Activated T-helper 1 cell treated with anti-CD3 and anti-CD28 coated beads, Interleukin-2, amount 50 U/mL, for 16 hours (primary cell): ENCODE data around the gene PDIA5.

Source experiments
- DNase-seq, 2 donors: peaks; one replicate each; pipeline ENCODE4 v3.0.0-alpha.2; 2020; ENCODE audit warnings: low read depth in 1 of 2, low spot score in 1 of 2

The PDIA5 gene

GRCh38 chr3:123070510-123070909, 3.7 kb downstream of the PDIA5 start:
- no peak for DNase-seq

GRCh38 chr3:123071146-123071545, 4.3 kb downstream of the PDIA5 start:
- no peak for DNase-seq

- DNase-seq: no peak
Measured at GRCh38 chr3:123071581-123071980, 4.8 kb downstream of the PDIA5 start.

- no peak for DNase-seq
Measured at GRCh38 chr3:123072152-123072551, 5.3 kb downstream of the PDIA5 start.

GRCh38 chr3:123072564-123072963, 5.7 kb downstream of the PDIA5 start:
- no peak for DNase-seq

- DNase-seq: no peak
Measured at GRCh38 chr3:123075359-123075758, 8.5 kb downstream of the PDIA5 start.

GRCh38 chr3:123076112-123076495, 9.3 kb downstream of the PDIA5 start:
- DNase-seq: no peak

- no peak for DNase-seq
Measured at GRCh38 chr3:123076496-123077418, 9.9 kb downstream of the PDIA5 start.

GRCh38 chr3:123078101-123078500, 11.3 kb downstream of the PDIA5 start:
- no peak for DNase-seq

- DNase-seq: no peak
Measured at GRCh38 chr3:123080864-123081562, 14.2 kb downstream of the PDIA5 start.

- DNase-seq: no peak
Measured at GRCh38 chr3:123081718-123082369, 15.0 kb downstream of the PDIA5 start.

- DNase-seq: no peak
Measured at GRCh38 chr3:123082370-123083065, 15.7 kb downstream of the PDIA5 start.

GRCh38 chr3:123083383-123084124, 16.7 kb downstream of the PDIA5 start:
- DNase-seq: no peak

- DNase-seq: no peak
Measured at GRCh38 chr3:123084192-123084591, 17.4 kb downstream of the PDIA5 start.

GRCh38 chr3:123084738-123085237, 18.0 kb downstream of the PDIA5 start:
- no peak for DNase-seq

- DNase-seq: no peak
Measured at GRCh38 chr3:123085293-123085931, 18.6 kb downstream of the PDIA5 start.

GRCh38 chr3:123085932-123086627, 19.3 kb downstream of the PDIA5 start:
- DNase-seq: no peak

- DNase-seq: no peak
Measured at GRCh38 chr3:123088387-123088786, 21.6 kb downstream of the PDIA5 start.

- no peak for DNase-seq
Measured at GRCh38 chr3:123089611-123090331, 22.9 kb downstream of the PDIA5 start.
